Measurements from ENCODE around the gene KRTAP4-3.
A peak's percentile ranks its signal among the peaks of the same experiment; 100 is the strongest.
"Not testable (repeated sequence)": the region's sequence is repeated elsewhere in the genome, so short reads cannot be mapped to it uniquely, and the experiment has no call there.

KRTAP4-3 gene

DNA sequence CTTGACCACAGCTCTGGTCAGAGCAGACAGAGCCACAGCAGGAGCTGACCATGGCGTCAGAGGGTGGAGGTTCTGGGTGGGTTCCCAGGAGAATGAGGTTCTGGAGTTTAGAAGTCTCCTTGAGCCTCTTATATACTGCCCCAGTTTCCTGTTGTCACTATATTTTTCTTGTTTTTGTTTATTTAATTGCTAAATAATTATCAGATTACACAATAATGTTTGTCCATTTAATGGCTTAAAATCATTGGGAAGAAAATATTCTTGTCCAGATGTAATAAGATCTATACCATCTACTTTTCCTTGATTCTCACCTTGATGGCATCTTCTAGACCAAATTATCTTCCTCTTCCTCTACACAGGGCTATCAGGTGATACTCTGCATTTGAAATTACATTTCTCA lies at the start of gene KRTAP4-3:
TSS of gene KRTAP4-3 (minus strand) at position 101 of the 400 bp plus-strand sequence. CDS start at position 52, 49 bp downstream.
- no peak for DNase-seq (ENCODE audit: low spot score)

DNA sequence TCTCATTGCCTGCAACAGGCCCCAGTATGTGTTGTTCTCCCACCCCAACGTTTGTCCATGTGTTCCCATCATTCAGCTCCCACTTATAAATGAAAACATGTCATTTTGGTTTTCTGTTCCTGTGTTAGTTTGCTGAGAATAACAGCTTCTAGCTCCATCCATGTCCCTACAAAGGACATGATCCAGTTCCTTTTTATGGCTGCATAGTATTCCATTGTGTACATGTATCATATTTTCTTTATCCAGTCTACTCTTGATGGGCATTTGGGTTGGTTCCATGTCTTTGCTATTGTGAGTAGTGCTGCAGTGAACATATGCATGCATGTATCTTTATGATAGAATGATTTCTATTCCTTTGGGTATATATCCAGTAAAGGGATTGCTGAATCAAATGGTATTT lies 47.7 kb upstream of the KRTAP4-3 start:
- DNase-seq (ENCODE audit: low spot score), result no peak

DNA sequence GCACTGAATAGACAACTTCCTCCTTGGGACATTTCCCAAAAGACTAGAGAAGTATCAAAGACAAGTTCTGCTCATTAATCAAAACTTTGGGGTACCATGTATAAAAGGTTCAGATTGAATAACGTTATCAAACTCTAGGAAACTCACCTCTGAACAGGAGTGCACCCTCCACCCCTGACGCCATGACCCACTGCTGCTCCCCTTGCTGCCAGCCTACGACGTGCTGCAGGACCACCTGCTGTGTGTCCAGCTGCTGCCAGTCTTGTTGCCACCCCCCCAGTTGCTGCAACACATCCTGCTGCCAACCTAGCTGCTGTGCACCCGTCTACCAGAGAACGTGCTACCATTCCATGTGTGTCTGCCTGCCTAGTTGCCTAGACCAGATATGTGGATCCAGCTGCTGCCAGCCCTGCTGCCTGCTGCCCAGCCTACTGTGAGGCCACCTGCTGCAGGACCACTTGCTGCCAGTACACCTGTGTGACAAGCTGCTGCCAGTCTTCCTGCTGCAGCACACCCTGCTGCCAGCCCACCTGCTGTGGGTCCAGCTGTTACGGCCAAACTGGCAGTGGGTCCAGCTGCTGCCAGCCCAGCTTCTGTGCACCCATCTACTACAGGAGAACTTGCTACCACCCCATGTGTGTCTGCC lies 44.6 kb upstream of the KRTAP4-3 start:
- DNase-seq (ENCODE audit: low spot score), result no peak

DNA sequence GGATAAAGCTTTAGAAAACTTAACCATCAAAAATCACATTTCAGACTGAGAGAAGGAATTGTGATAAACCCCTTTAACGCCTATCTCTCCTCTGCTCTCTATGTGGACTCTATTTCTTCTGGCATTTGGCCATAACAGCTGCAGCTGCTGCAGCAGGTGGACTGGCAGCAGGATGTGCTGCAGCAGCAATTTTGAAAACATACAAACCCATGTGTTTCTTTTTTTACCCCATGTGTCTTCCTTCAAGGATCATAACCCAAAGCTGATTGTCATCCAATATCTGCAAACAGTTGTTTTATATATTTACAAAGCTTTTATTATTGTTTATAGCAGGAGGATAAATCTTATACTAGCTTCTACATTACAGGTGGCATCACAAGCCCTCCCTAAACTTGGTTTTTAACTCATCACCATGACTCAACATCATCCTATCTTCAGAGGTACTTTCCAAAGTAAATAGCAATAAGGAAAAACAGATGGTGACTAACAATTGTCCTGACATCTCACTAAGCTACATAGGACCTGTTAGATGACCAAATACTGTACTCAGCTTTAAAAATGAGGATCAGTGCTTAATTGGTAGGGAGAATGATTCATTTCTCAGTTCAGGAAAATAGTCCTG lies 43.9 kb upstream of the KRTAP4-3 start:
- no peak for DNase-seq (ENCODE audit: low spot score)

DNA sequence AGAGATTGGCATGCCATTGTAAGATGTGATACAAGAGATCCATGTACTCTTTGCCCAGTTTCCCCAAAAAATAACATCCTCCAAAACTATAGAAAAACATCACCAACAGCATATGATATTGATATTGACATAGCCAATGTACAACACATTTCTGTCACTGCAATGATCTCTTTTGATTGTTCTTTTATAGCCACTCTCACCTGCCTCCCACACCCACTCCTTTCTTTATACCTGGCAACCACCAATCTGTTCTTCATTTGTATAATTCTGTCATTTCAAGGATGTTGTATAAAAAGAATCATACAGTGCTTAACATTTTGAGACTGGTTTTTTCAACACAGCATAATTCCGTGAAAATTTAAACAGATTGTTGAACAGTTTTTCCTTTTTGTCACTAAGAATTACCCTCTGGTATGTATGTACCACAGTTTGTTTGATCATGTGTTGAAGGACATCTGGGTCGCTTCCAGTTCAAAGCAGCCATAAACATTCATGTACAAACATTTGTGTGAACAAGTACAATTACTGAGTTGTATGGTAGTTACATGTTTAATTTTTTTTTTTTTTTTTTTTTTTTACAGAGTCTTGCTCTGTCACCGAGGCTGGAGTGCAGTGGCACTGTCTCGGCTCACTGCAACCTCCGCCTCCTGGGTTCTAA lies 31.5 kb upstream of the KRTAP4-3 start:
- DNase-seq (ENCODE audit: low spot score), result no peak

DNA sequence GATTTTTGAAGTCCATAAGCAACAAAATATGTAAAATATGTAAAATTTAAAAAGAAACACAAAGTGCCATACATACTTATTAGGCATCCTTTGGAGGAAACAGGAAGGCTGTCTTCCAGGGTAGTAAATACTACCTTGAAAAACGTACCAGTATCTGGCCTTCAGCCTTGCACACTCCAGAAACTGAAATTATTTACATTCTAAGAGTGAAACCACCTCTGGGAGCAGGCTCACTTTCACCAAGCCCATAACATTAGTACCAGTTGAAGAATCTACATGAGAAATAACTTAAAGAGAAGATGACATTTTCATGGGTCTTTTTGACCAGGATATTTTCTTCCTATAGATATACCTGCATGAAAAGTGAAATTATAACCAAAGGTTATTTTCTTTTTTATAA lies 28.0 kb upstream of the KRTAP4-3 start:
- DNase-seq (ENCODE audit: low spot score), result no peak

DNA sequence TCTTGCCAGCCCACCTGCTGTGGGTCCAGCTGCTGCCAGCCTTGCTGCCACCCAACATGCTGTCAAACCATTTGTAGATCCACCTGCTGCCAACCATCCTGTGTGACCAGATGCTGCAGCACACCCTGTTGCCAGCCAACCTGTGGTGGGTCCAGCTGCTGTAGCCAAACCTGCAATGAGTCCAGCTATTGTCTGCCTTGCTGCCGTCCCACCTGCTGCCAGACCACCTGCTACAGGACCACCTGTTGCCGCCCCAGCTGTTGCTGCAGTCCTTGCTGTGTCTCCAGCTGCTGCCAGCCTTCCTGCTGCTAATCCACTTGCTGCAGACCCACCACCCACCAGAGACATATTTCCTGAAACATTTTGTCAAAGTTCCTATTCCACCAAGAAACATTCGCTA lies 22.3 kb upstream of the KRTAP4-3 start:
- no peak for DNase-seq (ENCODE audit: low spot score)

DNA sequence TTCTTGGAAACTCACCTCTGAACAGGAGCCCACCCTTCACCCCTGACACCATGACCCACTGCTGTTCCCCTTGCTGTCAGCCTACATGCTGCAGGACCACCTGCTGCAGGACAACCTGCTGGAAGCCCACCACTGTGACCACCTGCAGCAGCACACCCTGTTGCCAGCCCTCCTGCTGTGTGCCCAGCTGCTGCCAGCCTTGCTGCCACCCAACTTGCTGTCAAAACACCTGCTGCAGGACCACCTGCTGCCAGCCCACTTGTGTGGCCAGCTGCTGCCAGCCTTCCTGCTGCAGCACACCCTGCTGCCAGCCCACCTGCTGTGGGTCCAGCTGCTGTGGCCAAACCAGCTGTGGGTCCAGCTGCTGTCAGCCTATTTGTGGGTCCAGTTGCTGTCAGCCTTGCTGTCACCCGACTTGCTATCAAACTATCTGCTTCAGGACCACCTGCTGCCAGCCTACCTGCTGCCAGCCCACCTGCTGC lies 21.9 kb upstream of the KRTAP4-3 start, which contains the start of gene KRTAP9-1:
TSS of gene KRTAP9-1 (plus strand) at position 51 of the 482 bp plus-strand sequence. CDS start at position 51, 0 bp downstream.
- DNase-seq (ENCODE audit: low spot score), result not testable (repeated sequence)

DNA sequence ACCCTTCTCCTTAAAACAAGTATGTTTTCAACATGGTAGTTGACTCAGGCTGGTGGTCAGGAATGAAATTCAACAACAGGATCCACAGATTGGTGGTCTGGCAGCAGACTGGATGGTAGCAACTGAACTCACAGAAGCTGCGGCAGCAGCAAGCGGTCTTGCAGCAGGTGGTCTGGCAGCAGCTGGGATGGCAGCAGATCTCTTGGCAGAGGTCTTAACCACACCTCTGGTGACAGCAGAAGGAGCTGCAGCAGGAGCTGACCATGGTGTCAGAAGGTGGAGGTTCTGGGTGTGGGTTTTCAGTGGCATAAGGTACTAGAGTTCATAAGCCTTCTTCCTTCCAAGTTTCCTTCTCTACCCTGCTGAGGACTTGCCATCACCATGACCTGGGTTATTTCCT lies 18.9 kb upstream of the KRTAP4-3 start:
- DNase-seq (ENCODE audit: low spot score), result no peak

DNA sequence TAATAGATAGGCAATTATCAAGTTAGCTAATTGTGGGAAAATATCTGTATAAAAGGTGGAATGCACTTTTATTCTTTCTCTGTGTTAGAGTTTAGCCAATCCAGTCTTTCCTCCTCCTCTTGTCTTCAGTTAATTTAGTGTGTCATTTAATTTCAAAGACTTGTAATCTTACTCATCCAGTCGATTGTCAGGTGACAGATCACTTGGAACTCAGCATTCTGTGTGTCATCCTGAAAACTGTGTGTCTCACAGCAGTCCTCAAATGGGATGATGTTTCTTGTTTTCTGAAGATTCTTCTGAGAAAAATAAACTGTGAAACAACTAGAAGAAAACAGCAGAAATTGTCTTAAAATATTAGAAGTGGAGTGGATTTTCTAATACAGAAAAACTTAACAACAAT lies 17.0 kb upstream of the KRTAP4-3 start:
- no peak for DNase-seq (ENCODE audit: low spot score)

DNA sequence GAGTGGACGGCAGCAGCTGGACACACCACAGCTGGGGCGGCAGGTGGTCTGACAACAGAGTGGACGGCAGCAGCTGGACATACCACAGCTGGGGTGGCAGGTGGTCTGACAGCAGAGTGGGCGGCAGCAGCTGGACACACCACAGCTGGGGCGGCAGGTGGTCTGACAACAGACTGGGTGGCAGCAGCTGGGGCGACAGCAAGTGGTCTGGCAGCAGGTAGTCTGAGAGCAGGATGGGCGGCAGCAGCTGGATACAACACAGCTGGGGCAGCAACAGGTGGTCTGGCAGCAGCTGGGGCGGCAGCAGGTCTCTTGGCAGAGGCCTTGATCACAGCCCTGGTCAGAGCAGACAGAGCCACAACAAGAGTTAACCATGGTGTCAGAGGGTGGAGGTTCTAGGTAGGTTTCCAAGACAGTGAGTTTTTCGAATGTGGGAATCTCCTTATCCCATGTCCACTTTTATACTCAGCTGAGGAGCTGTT lies 16.5 kb upstream of the KRTAP4-3 start, which contains the start of gene KRTAP4-1:
TSS of gene KRTAP4-1 (minus strand) at position 432 of the 482 bp plus-strand sequence. CDS start at position 375, 57 bp downstream.
- no peak for DNase-seq (ENCODE audit: low spot score)

DNA sequence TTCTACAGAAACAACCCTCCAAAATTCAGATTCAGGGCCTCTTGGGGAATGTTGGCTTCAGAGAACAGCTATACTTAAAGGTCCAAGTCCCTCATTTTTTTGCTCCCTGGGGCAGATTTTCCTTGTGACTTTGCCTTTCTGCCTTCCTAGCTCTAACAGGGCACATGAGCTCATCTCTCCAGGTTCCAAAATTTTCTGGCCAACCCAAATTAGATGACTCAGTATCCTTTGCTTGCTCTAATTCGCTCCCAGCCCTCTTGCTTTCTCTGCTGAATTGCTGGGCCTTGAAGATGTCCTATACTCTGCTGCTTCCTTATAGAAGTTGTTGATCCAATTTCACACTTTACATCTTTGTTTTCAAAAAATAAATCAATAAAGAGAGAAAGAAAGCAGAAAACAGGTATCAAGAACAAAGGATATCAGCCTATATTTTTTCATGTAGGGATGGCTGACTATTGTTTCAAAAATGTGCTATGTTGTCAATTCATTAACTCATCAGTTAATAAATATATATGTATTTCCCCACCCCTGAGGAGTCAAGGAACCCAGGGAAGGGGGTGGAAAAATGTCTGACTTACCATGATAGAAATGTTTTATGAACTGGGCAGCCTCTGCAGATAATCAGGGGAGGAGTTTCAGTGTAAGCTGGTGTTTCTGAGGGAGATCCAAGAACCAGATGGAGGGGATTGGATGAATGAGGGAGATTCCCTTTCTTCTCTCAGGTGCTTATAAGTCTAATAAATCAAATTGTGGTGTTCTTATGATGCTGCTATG lies 11.0 kb upstream of the KRTAP4-3 start:
- no peak for DNase-seq (ENCODE audit: low spot score)

DNA sequence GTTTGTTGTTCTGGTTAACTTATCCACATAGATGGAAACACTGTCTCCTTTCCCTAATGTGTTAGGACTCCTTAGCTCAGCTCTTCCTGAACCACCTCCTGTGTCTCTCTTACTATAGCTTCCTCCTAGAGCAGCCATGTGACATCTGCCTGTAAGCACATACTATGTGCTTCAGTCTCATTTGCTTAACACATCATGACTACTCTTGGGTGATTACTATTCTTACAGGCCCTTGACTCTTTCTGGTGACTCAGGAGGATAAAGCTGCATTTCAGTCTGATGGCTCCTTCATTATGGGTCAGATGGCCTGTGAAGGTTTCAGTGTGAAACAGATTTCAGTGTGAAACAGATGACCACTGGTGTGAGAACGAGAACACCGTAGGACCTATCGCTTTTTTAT lies 10.3 kb upstream of the KRTAP4-3 start:
- DNase-seq (ENCODE audit: low spot score), result peak; percentile 26

DNA sequence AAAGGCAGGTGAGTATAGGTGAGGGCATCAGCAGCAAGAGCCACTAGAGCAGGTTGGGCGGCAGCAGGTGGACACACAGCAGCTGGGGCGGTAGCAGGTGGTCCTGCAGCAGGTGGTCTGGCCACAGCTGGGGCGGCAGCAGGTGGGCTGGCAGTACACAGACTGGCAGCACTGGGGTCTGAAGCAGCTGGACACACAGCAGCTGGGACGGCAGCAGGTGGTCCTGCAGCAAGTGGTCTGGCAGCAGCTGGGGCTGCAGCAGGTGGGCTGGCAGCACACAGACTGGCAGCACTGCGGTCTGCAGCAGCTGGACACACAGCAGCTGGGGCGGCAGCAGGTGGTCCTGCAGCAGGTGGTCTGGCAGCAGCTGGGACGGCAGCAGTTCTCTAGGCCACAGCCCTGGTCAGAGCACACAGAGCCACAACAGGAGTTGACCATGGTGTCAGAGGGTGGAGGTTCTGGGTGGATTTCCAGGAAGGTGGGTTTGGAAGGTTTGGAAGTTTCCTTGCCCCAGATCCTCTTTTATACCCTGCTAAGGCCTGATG lies 9.8 kb upstream of the KRTAP4-3 start, which contains the start of gene KRTAP4-2:
TSS of gene KRTAP4-2 (minus strand) at position 495 of the 545 bp plus-strand sequence. CDS start at position 438, 57 bp downstream.
- DNase-seq (ENCODE audit: low spot score), result no peak

DNA sequence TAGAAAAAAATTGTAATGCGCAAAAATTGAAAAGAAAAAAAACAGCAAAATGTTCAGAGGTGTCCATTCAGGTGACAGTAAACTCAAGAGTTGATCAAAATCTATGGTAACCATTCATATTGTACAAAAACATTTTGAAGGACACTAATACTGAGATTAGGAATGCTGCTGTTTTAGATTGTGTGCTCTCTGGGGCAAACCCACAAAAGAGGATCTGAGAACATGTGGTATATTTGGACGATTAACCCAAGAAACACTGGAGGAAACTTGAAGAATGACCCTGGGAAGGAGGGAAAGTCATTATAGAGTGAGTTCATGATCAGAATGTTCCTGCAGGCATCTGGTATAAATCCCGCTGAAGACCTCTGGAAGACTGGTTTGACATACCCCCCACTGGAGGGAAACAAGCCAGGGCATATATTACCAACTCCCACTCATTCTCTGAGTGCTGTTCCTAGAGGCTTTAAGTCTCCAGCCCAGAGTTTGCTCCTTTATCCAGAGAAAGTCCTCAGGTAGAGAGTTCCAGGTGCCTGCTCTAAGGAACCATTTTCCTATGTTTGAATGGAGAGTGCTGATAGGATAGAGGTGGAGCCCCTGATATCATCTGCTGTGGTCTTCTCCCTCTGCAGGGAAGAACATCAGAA lies 8.8 kb upstream of the KRTAP4-3 start:
- peak; percentile 4 for DNase-seq (ENCODE audit: low spot score)

DNA sequence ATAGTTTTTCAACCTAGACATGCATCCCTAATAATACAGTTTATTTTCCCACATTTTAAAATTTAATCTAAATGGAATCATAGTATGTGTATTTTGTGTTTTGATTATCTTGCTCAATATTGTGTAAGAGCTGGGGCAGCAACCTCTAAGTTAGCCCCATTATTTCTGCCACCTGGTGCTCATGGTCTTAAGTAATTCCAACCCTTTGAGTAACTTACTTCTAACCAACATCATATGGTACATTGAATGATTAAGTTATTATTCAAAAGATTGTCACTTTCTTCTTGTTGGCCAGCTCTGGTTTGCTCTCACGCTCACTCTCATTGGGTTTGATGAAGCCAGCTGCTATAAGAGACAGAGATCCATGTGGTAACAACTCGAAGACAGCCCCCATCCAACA lies 3.9 kb upstream of the KRTAP4-3 start:
- no peak for DNase-seq (ENCODE audit: low spot score)

DNA sequence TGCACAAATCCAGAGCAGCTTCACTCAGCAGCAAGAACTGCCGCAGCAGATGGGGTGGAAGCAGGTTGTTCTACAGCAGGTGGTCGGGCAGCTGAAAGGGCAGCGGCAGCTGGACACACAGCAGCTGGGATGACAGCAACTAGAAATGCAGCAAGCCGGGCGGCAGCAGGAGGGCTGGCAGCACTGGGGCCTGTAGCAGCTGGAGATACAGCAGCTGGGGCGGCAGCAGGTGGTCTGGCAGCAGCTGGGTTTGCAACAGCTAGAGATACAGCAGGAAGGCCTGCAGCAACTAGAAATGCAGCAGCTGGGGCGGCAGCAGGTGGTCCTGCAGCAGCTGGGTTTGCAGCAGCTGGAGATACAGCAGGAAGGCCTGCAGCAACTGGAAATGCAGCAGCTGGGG lies 460 bp downstream of the KRTAP4-3 start:
- DNase-seq (ENCODE audit: low spot score), result no peak

DNA sequence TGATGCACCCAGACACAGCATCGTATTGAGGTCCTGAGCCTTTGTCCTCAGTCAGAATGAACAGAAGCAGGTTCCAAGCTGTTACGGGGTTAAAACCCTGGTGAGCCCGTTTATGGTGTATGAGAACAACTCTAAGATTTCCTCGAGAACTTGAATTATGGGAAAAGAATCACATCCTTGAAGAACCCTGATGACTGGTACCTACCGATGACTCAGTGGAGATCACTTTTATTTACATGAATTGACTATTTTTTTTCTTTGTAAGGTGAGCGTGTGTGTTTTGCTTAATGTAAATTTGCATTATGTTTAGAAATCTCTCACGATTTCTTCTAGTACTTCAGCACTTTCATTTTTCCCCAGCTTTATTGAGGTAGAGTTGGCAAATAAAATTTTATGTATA lies 4.2 kb downstream of the KRTAP4-3 start:
- DNase-seq (ENCODE audit: low spot score), result no peak

DNA sequence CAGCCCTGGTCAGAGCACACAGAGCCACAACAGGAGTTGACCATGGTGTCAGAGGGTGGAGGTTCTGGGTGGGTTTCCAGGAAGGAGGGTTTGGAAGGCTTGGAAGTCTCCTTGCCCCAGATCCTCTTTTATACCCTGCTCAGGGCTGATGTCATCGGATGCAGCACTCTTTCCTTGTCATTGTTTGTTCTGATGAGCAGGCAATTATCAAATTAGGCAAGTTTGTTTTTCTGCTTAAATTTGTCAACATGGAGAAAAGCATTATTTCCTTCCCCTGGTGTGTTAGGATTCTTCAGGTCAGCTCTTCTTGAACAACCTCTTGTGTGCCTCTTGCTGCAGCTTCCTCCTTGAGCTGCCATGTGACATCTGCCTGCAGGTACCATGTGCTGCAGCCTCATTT lies 7.4 kb downstream of the KRTAP4-3 start, which contains the start of gene KRTAP4-4:
TSS of gene KRTAP4-4 (minus strand) at position 101 of the 400 bp plus-strand sequence. CDS start at position 44, 57 bp downstream.
- DNase-seq (ENCODE audit: low spot score), result no peak

DNA sequence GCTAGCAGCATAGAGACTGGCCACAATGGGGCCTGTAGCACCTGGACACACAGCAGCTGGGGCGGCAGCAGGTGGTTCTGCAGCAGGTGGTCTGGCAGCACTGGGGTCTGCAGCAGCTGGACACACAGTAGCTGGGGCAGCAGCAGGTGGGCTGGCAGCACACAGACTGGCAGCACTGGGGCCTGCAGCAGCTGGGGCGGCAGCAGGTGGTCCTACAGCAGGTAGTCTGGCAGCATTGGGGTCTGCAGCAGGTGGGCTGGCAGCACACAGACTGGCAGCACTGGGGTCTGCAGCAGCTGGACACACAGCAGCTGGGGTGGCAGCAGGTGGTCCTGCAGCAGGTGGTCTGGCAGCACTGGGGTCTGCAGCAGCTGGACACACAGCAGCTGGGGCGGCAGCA lies 7.8 kb downstream of the KRTAP4-3 start:
- DNase-seq (ENCODE audit: low spot score), result not testable (repeated sequence)

DNA sequence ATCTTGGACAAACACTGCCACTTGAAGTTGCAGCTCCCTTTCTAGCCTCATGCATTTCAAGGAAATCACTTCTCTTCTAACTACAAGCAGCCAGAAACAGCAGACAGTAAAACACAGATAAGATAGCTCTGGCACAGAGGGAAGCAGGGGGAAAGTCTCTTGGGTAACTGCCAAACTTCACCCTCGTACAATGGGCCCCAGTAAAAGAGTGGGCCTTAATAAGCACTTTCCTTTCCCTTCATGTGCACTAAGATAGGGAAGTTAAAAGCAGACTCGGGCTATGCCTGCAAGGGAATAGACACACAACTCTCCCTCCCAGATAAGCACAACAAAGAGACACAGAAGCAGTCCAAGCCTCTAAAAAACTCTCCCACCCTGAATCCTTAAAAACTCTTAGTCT lies 14.2 kb downstream of the KRTAP4-3 start:
- peak; percentile 70 for DNase-seq (ENCODE audit: low spot score)

Measured in pons (tissue), 1 donor.